AML-193 (cell line): Measurements from ENCODE around the gene MAN2C1.
A peak's percentile ranks its signal among the peaks of the same experiment; 100 is the strongest.
"Not testable (repeated sequence)": the region's sequence is repeated elsewhere in the genome, so short reads cannot be mapped to it uniquely, and the experiment has no call there.

ENCODE experiments used
- DNase-seq, 2 experiments: peaks; one replicate each; lab custom pipeline; 2025; lab: John Stamatoyannopoulos, UW

Gene MAN2C1

GRCh38 chr15:75367913-75368688 lies at the start of gene MAN2C1:
TSS of gene MAN2C1 (minus strand) at chr15:75368607. CDS start at chr15:75368583, 24 bp downstream.
- peak; percentile 91 to 92 for DNase-seq

DNA sequence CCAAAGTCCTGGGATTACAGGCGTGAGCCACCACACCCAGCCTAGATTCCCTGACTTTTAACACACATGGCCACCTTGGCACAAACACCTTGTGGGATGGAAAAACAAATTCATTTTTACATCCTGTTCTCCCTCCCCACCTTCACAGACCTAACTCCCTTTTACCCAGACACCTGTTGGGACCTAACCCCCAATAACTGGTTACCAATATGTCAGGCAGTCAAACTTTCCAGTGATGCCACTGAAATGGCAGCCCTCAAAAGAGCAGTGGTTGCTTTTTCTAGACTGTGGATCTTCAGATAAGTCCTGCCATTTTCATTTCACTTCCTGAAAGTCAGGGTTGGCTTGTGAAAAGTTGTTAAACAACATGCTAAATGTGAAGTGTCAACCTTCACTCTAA lies 48.2 kb upstream of the MAN2C1 start:
- DNase-seq: no peak

- no peak for DNase-seq
These were observed 41.8 kb upstream of the MAN2C1 start for GRCh38 chr15:75410196-75410595.

DNA sequence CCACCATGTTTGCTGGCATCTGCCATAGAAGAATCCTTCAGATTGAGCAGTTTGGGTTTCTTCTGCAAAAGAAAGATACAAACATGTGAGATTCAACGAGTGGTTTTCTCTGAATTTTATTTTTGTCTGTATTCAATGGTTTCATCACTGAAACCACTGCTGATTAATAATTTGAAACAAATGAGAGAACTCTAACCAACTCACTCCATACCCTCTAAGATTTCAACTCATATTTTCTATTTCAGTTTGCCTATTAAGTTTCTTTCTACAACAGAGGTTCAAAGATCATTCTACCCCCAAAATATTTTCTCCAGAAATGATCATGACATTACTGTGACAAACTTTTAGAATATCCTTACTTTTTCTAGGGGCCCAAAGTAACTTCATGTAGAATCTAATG lies 38.7 kb upstream of the MAN2C1 start:
- DNase-seq: no peak

DNA sequence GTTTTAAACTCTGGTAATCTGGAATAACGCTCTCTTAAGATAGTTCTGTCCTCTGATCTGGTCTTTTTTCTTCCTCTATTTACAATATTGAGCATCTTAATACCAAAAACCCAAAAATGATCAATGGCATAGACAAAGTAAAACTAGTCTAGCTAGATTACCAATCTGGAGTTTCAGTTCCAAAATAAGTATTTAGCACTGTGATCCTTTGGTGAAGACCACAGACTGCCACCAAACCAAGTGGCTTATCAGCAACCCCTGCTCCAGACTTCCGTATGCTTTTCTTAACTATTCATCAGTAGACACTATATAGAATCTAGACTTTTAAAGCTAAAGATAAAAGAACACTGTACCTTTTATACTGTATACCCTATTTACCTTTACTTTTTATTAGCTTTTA lies 35.5 kb upstream of the MAN2C1 start:
- no peak for DNase-seq

DNA sequence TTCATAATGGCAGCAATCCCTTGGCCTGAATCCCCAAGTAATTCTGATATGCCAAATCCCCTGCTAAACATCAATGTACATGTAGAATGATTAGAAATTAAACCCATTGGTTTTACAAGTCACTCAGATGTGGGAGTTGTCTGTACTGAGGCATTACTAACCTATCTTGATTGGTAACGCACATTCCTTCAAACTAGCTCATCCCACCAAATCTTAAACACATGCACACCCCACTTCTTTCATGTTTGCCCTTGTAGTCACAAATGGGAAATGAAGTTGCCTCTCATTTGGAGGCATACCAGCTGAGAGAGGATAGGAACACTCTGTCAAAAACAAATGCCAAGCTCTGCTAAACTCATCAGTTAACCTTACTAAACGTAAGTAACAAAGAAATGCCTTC lies 29.1 kb upstream of the MAN2C1 start:
- DNase-seq: no peak

DNA sequence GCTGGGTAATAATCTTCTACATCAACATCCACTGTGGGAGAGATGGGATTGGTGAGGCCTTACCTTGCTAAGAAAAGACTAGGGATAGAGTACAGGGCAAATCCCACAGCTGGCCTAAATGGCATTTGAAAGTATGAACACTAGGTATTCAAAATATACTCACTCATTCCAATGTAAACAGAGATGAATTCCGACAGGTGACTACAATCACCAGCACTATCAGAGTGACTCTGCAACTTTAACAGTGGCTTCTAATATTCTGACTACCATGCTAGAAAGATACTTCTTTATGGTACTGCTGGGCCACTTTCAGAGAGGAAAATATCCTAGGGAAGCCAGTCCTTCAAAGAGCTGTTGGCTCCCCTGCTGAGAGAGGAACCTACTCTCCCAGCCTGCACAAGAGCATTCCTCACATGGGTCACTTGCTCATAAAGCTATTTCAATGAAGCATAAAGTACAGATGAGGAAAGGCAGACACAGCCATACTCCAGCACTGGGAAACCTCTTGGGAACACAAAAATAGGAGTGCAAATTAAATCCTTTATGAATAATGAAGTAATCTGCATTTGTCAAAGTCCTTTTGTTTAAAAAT lies 21.5 kb upstream of the MAN2C1 start:
- DNase-seq: no peak

DNA sequence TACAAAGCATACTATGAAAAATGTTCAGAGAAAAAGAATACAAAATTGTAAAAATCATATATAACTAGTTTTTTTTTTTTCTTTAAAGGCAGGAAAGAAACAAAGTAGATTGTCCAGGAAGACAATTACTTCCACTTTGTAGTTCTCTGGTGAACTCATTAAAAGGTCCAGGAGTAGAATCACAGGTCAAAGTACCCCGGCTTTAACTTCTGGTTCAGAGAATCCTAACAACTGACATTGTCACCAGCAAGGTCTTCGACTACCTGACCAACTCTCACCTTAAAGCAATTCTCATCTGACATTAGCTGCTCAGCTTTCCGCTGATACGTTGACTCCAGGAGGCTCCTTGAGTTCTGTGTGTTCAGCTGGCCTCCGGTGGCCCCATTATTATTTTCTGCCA lies 15.6 kb upstream of the MAN2C1 start:
- not testable (repeated sequence) for DNase-seq

DNA sequence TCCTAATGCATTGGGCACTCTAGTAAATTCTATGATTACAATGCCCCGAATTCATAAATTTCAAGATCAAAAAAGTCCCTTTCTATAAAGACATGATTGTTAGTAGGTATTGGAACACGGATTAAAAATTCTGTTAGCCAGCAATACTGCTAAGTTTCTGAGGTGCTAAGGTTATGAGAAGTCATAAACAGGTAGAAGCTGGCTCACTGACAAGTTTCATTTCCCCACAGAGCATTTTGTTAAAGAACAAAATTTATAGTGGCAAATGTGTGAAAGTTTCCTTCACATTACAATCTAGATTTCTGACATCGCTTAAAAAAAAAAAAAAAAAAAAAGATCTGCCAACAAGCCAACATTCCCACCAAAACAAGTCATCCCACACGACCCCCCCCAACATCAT lies 12.4 kb upstream of the MAN2C1 start:
- DNase-seq: no peak

DNA sequence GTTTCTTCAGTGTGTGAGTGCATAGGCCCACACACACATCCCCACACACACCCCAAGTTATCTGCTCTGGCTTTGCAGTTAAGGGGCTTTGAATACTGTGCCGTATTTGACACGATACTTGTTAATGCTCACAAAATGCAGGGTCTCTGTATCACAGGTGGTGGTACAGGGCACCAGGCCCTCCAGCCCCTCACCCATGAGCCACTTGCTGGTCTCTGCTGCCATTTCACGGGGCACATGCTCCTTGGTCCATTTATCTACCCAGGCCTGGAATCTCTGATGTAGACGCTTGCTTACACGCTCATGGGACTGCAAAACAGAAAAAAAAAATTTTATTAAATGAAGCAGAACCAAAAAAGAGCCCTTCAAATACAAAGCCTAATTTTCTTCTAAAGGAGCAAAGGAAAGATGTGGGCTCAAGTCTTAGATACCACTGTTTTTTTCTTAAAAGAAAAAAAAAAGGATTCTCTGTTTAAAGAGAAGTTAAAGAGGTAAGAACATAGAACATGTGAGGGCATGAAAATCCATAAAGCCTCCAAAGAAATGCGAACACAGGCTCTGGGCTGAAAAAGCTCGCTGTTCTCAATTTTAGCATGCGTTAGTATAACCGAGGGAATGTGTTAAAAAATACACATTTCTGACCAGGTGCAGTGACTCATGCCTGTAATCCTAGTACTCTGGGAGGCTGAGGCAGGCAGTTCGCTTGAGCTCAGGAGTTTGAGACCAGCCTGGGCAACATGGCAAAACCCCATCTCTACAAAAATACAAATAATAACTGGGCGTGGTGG lies 3.7 kb upstream of the MAN2C1 start:
- DNase-seq: no peak

GRCh38 chr15:75371486-75371885 lies 3.1 kb upstream of the MAN2C1 start:
- no peak for DNase-seq

DNA sequence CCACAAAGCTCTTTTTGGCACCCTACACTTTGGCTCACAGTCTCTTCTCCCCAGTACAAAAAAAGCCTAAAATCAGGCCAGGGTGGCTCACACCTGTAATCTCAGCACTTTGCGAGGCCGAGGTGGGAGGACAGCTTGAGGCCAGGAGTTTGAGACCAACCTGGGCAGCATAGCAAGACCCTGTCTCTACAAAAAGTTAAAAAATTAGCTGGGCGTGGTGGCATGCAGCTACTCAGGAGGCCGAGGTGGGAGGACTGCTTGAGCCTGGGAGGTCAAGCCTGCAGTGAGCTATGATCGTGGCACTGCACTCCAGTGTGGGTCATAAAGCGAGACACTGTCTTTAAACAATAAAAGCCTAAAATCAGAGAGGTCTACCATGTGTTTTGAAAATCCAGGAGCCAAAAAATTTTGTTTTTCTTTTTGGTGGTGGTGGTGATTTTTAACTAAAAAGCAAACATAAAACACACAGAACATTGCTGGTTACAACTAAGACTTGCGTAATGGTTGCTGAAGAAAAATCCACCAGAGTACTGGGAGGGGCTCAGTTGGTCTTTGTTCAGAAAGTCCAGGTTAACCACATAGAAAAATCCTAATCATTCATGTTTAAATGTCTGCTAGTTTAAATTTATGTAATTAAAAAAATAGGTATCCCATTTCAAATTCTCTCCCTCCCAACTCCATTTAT lies 1.6 kb upstream of the MAN2C1 start:
- no peak for DNase-seq

DNA sequence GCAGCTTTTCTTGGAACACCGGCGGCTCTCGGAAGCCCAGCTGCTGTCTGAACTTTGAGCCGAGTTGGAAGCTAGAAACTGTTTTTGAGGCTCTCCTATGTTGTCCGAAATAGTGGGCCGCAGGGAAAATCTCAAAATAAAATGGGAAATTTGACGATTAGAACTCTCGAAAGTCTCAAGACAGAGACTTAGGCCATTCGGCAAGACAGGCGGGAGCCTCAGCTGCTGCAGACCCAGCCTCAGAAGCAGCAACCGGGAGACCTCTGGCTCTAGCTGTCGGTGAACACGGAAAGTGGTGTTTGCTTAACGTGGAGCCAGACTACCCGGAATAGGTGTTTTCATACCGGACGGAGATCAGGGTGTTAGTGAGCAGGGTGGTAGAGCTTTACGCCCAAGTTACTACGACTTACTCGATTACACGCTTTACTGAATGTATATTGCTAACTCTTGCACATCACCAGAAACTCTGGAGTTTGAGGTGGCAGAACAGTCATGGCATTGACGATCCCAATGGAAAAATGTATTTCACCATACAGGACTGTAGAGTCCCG lies 357 bp upstream of the MAN2C1 start:
- no peak for DNase-seq

GRCh38 chr15:75367406-75367912 lies 948 bp downstream of the MAN2C1 start:
- no peak for DNase-seq

DNA sequence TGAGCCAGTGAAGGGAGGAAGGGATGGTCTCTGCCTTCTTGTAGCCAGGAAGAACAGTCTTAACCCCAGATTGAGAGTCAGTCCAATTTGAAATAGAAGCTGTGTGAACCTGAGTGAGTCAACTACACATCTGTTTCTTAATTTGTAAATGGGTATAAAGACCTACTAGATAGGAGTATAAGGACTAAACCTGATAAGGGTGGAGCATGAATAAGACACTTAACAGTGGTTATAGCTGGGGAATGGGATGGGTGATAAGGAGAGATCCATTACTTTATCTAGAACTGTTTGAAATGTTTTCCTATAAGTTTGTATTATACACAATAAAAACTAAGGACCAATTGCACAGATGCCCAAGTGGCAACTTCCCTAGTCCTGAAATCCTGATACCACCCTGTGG lies 1.4 kb downstream of the MAN2C1 start:
- DNase-seq: no peak

DNA sequence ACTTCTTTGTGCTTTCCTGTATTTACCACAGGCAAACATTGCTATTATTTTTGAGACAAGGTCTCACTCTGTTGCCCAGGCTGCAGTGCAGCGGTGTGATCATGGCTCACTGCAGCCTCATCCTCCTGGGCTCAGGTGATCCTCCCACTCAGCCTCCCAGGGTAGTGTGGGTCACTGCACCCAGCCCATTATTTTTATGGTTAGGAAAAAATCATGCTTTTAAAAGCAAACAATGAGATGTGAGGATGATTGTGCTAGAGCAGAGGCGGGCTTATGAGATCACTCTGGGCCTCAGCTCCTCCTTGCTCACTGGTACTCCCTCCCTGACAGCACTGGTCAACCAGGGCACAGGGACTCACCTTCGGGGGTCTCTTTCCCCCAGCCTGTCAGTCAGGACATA lies 2.2 kb downstream of the MAN2C1 start:
- DNase-seq: no peak

- no peak for DNase-seq
These were observed 3.5 kb downstream of the MAN2C1 start for GRCh38 chr15:75364881-75365280.

- no peak for DNase-seq
These were observed 4.6 kb downstream of the MAN2C1 start for GRCh38 chr15:75363786-75364185.

GRCh38 chr15:75362642-75363249 lies 5.7 kb downstream of the MAN2C1 start:
- no peak for DNase-seq

GRCh38 chr15:75361989-75362641 lies 6.3 kb downstream of the MAN2C1 start:
- no peak for DNase-seq
